H1 (cell line): Measurements from ENCODE around the gene MANEAL. TPM values are rescaled to one million over a fixed set of nuclear protein-coding genes. Genes with fewer than 3 reads are reported as not detected.

ENCODE experiments used
- CHD2 ChIP-seq: IDR thresholded peaks from 2 replicates; pipeline ENCODE4 v1.6.1; 2012; ENCODE audit warnings: low read length, improper control_type of control experiment
- PHF8 ChIP-seq: fragments of 200-600 bp; sonication (generic); conservative IDR thresholded peaks from 2 replicates; pipeline ENCODE4 v1.7.1; 2012; ENCODE audit warnings: low read depth, mild to moderate bottlenecking, inconsistent platforms, low read length, moderate library complexity
- RNF2 ChIP-seq: fragments of 200-900, 300-1000 bp; sonication (generic); IDR thresholded peaks from 2 replicates; pipeline ENCODE4 v1.7.1; 2016; ENCODE audit warnings: borderline replicate concordance, low read depth, mild to moderate bottlenecking, antibody characterized with exemption, low read length; ENCODE audit not compliant: poor library complexity, severe bottlenecking; ENCODE audit errors: missing control alignments
- polyA plus RNA-seq, 7 experiments: library from polyadenylated mRNA; depleted of rRNA in 3 of 7; stranded (reverse) in 5 of 7; unstranded in 2 of 7; fragments of >200 nt in 5 of 7; fragments of 200-250 nt in 2 of 7; gene quantifications; 1 replicate in 5 of 7; 2 replicates in 1 of 7; 4 replicates in 1 of 7; pipeline versions ENCODE4 v1.2.1 to v1.2.3, GENCODE V29; 2011 to 2013; ENCODE audit warnings: missing spikeins in 2 of 7, mixed read lengths in 2 of 7
- total RNA-seq: library from RNA; stranded (reverse); fragmentation: NEBNext Ultra II Directional; extraction: Animal tissue kit (Norgen Biotek cat#: 25700); gene quantifications from 2 replicates; pipeline ENCODE4 v1.2.1, GENCODE V29; 2021

The MANEAL gene
- total and polyA plus RNA-seq, 2 of the 8 experiments (the other 6 are each of a cell fraction or from before 2014, with no cell fraction given) = 4.8 to 7.2 TPM

DNA sequence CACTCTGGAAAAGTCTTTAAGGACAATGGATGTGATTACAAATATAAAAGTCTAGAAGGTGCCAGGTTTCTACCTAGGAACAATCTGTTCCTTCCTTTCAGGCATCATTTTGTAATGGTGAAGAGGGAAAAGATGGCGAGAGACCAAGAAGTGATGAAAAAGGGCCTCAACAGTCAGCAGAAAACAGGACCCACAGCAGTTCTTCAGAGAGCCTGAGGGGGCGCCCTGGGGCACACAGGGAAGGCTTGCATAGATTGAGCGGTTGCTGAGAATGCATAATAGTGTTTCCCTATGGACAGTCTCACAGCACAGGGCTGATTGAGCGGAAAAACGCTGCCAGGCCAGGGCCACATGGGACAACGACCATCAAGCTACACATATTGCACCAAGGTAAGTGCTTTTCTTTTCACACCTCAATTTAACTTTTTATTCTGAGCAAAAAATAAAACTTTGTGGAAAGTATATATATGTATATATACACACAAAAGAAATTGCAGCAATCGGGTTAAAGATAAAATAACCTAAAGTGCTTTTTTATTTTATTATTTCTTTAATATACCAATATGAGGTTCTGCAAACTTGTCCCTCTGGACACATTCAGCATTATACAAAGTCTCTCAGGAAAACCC lies 17.5 kb downstream of the MANEAL start (continued):
- no peak for TF ChIP-seq RNF2
- no peak for TF ChIP-seq PHF8
- TF ChIP-seq CHD2 = no peak
